Measurements from ENCODE around the gene RUBCNL. TPM values are rescaled to one million over a fixed set of nuclear protein-coding genes. Genes with fewer than 3 reads are reported as not detected.

The RUBCNL gene
- total RNA-seq, 1 experiment from 2014 or later: 1.9 TPM

DNA sequence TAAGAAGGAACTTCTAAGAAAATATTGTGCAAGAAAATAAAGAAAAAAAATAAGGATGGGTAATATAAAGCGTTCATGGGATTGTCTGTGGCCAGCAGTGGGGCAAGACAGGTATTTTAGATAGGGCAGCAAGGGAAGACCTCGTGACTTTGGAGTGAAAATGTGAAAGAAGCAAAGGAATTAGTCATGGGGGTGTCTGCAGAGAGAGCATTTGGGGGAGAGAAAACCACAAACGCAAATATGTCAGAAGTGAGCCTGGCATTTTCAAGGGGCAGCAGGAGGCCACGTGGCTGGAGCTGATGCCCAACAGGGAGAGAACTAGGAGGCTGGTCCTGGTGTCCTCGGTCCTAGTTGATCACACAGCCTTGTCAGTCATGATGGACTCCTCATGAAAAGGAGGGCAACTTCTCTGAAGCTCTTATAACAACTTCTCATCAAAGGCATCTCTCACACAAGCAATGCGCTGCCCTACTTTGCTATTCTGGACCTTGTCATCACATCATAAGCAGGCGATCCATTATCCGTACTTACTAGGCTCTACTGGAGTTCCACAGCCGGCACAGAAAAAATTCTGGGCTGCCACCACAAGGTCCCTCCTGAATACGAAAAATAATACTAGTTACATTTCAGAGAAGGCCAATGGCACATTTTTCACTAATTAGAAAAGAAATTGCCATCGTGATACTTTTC is 31.0 kb downstream of the RUBCNL start:
- no peak for TF ChIP-seq NFE2L1 (CRISPR knock-in tag; IDR thresholded peaks at IDR 0.05)
- TF ChIP-seq, protein P1, sequence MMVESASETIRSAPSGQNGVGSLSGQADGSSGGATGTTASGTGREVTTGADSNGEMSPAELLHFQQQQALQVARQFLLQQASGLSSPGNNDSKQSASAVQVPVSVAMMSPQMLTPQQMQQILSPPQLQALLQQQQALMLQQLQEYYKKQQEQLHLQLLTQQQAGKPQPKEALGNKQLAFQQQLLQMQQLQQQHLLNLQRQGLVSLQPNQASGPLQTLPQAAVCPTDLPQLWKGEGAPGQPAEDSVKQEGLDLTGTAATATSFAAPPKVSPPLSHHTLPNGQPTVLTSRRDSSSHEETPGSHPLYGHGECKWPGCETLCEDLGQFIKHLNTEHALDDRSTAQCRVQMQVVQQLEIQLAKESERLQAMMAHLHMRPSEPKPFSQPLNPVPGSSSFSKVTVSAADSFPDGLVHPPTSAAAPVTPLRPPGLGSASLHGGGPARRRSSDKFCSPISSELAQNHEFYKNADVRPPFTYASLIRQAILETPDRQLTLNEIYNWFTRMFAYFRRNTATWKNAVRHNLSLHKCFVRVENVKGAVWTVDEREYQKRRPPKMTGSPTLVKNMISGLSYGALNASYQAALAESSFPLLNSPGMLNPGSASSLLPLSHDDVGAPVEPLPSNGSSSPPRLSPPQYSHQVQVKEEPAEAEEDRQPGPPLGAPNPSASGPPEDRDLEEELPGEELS (CRISPR knock-in tag; IDR thresholded peaks at IDR 0.05): no peak
- TF ChIP-seq FOXJ3 (CRISPR knock-in tag; IDR thresholded peaks at IDR 0.05; ENCODE audit: borderline replicate concordance): no peak
- TF ChIP-seq, protein P2, sequence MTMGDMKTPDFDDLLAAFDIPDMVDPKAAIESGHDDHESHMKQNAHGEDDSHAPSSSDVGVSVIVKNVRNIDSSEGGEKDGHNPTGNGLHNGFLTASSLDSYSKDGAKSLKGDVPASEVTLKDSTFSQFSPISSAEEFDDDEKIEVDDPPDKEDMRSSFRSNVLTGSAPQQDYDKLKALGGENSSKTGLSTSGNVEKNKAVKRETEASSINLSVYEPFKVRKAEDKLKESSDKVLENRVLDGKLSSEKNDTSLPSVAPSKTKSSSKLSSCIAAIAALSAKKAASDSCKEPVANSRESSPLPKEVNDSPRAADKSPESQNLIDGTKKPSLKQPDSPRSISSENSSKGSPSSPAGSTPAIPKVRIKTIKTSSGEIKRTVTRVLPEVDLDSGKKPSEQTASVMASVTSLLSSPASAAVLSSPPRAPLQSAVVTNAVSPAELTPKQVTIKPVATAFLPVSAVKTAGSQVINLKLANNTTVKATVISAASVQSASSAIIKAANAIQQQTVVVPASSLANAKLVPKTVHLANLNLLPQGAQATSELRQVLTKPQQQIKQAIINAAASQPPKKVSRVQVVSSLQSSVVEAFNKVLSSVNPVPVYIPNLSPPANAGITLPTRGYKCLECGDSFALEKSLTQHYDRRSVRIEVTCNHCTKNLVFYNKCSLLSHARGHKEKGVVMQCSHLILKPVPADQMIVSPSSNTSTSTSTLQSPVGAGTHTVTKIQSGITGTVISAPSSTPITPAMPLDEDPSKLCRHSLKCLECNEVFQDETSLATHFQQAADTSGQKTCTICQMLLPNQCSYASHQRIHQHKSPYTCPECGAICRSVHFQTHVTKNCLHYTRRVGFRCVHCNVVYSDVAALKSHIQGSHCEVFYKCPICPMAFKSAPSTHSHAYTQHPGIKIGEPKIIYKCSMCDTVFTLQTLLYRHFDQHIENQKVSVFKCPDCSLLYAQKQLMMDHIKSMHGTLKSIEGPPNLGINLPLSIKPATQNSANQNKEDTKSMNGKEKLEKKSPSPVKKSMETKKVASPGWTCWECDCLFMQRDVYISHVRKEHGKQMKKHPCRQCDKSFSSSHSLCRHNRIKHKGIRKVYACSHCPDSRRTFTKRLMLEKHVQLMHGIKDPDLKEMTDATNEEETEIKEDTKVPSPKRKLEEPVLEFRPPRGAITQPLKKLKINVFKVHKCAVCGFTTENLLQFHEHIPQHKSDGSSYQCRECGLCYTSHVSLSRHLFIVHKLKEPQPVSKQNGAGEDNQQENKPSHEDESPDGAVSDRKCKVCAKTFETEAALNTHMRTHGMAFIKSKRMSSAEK (CRISPR knock-in tag; IDR thresholded peaks at IDR 0.05; ENCODE audit: borderline replicate concordance): no peak
- TF ChIP-seq, protein P3, sequence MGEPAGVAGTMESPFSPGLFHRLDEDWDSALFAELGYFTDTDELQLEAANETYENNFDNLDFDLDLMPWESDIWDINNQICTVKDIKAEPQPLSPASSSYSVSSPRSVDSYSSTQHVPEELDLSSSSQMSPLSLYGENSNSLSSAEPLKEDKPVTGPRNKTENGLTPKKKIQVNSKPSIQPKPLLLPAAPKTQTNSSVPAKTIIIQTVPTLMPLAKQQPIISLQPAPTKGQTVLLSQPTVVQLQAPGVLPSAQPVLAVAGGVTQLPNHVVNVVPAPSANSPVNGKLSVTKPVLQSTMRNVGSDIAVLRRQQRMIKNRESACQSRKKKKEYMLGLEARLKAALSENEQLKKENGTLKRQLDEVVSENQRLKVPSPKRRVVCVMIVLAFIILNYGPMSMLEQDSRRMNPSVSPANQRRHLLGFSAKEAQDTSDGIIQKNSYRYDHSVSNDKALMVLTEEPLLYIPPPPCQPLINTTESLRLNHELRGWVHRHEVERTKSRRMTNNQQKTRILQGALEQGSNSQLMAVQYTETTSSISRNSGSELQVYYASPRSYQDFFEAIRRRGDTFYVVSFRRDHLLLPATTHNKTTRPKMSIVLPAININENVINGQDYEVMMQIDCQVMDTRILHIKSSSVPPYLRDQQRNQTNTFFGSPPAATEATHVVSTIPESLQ (CRISPR knock-in tag; IDR thresholded peaks at IDR 0.05): no peak
- DNase-seq (ENCODE audit: low spot score): no peak
- ChIA-PET CTCF (interaction anchor here (0.6 to 1.4 kb wide), 2 partner anchors 114 to 196 kb away, joined by 3 to 5 read pairs; no protein-coding TSS in a partner anchor), POLR2A (no interaction called here)
- Mint-ChIP-seq H3K36me3 (no peaks in the 10 kb centered on the region; the same call in 1 of the 2 replicates), H3K27me3 (ENCODE audit: low read depth) (no peaks in the 10 kb centered on the region), H3K4me3 (no peak overlapping the region), H3K27ac (no peak overlapping the region), H3K9me3 (peaks cover 5% of the 10 kb centered on the region), H3K4me1 (peaks cover 9% of the 10 kb centered on the region; the same call in 1 of the 2 replicates)
- ATAC-seq: no peak

DNA sequence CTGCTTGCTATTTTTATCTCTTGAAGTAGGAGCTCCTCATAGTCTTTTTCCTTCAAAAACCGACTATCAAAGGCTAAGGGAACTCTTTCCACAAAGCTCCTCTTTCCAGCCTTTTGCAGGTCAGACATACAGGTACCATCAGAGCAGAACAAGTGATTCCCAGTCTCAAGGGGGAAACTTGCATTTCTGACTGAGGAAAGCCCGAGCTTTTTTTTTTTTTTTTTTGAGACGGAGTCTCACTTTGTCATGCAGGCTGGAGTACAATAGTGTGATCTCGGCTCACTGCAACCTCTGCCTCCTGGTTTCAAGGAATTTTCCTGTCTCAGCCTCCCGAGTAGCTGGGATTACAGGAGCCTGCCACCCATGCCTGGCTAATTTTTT is 32.0 kb downstream of the RUBCNL start:
- Mint-ChIP-seq H3K27ac (no peak overlapping the region), H3K4me1 (peaks cover 9% of the 10 kb centered on the region; the same call in 1 of the 2 replicates), H3K4me3 (no peak overlapping the region), H3K9me3 (peaks cover 5% of the 10 kb centered on the region), H3K27me3 (ENCODE audit: low read depth) (no peaks in the 10 kb centered on the region), H3K36me3 (no peaks in the 10 kb centered on the region; the same call in 1 of the 2 replicates)
- ChIA-PET CTCF (interaction anchor here (0.6 to 1.4 kb wide), 3 partner anchors 115 to 309 kb away, joined by 3 to 5 read pairs (median 3); no protein-coding TSS in a partner anchor), POLR2A (interaction anchor here (0.6 to 0.7 kb wide), 4 partner anchors 32 to 1232 kb away, joined by 3 to 5 read pairs (median 4); no protein-coding TSS in a partner anchor)
- no peak for DNase-seq (ENCODE audit: low spot score)
- TF ChIP-seq ZBTB21 (CRISPR knock-in tag; IDR thresholded peaks at IDR 0.05; ENCODE audit: borderline replicate concordance) (no peak), TEAD4 (CRISPR knock-in tag; IDR thresholded peaks at IDR 0.05) (no peak), EMX1 (CRISPR knock-in tag; IDR thresholded peaks at IDR 0.05) (no peak), ZNF396 (CRISPR knock-in tag; IDR thresholded peaks at IDR 0.05; ENCODE audit: borderline replicate concordance) (no peak), ZNF138 (CRISPR knock-in tag; conservative IDR thresholded peaks at IDR 0.05) (no peak)
- no peak for ATAC-seq

Measured in WTC11 (cell line).